GM18951 (cell line): ENCODE measurements around the gene ACAP2.

Experiments
- POLR2A ChIP-seq: IDR thresholded peaks from 4 replicates; pipeline ENCODE4 v1.6.1; 2011; ENCODE audit warnings: mild to moderate bottlenecking; ENCODE audit not compliant: insufficient read length, insufficient read depth; ENCODE audit errors: extremely low read depth
- in situ Hi-C: fragments of 300-500 bp; cut with MboI; formaldehyde crosslinking; loops from one replicate; pipeline ENCODE4 v1.12.0; 2022; ENCODE audit warnings: low sequenced_read_pairs, mixed read lengths, inconsistent platforms; ENCODE audit not compliant: unreplicated experiment

The ACAP2 gene

GRCh38 chr3:195284842-195285241 lies 158.0 kb downstream of the ACAP2 start:
- in situ Hi-C loops: no loop called here

GRCh38 chr3:195282961-195283360 lies 159.9 kb downstream of the ACAP2 start:
- in situ Hi-C loops: no loop called here
- no peak for TF ChIP-seq POLR2A

More at GRCh38 chr3:195284842-195285241, 158.0 kb downstream of the ACAP2 start:
- no peak for TF ChIP-seq POLR2A

- in situ Hi-C loops: no loop called here
- TF ChIP-seq POLR2A: no peak
These were observed 168.4 kb downstream of the ACAP2 start for GRCh38 chr3:195274259-195274966.

- no peak for TF ChIP-seq POLR2A
- in situ Hi-C loops: no loop called here
These were observed 171.2 kb downstream of the ACAP2 start for GRCh38 chr3:195271410-195272243.

GRCh38 chr3:195270817-195271409 lies 171.9 kb downstream of the ACAP2 start, which contains the start of gene XXYLT1:
Gene XXYLT1 (minus strand): TSS chr3:195271159. CDS start chr3:195271058, 101 bp downstream.
- in situ Hi-C loops: no loop called here
- peak; percentile 74 for TF ChIP-seq POLR2A

- in situ Hi-C loops: no loop called here
- TF ChIP-seq POLR2A: no peak
These were observed 172.6 kb downstream of the ACAP2 start for GRCh38 chr3:195270079-195270816.

- TF ChIP-seq POLR2A: no peak
- in situ Hi-C loops: no loop called here
These were observed 173.3 kb downstream of the ACAP2 start for GRCh38 chr3:195269375-195270078.

- no peak for TF ChIP-seq POLR2A
- in situ Hi-C loops: no loop called here
These were observed 174.1 kb downstream of the ACAP2 start for GRCh38 chr3:195268576-195269309.

GRCh38 chr3:195267096-195267495 lies 175.7 kb downstream of the ACAP2 start:
- in situ Hi-C loops: no loop called here
- TF ChIP-seq POLR2A: no peak

GRCh38 chr3:195266428-195266827 lies 176.4 kb downstream of the ACAP2 start:
- in situ Hi-C loops: no loop called here
- TF ChIP-seq POLR2A: no peak

- in situ Hi-C loops: no loop called here
- no peak for TF ChIP-seq POLR2A
These were observed 177.3 kb downstream of the ACAP2 start for GRCh38 chr3:195265363-195265976.
